Measurements from ENCODE around the gene NBL1. TPM values are rescaled to one million over a fixed set of nuclear protein-coding genes. Genes with fewer than 3 reads are reported as not detected.

NBL1 gene
- 1 to 10 TPM; 1.7 to 1.8 TPM for total RNA-seq
- 1 to 10 TPM in 1 of 2 donors, under 1 TPM in 1; 0.72 to 4.4 TPM for polyA plus RNA-seq

GRCh38 chr1:19643602-19644394 lies at the start of gene NBL1:
TSS of gene NBL1 (plus strand) at chr1:19644311. CDS start at chr1:19655031, 10,720 bp downstream.
- peaks cover 0 to 8% (median 0%) of the 10 kb centered on the region in 4 donors for H3K27me3 ChIP-seq (ENCODE audit: control insufficient read depth in 4 of 4, insufficient read depth in 4 of 4, low read length in 3 of 4)
- peak within 1 kb of the TSS; percentile 15 to 62 (median 57) for H3K4me3 ChIP-seq (ENCODE audit: low read depth in 1 of 3, low read length in 3 of 3)
- TF ChIP-seq RXRA (IDR thresholded peaks at IDR 0.05), result no peak
- TF ChIP-seq, protein P1, sequence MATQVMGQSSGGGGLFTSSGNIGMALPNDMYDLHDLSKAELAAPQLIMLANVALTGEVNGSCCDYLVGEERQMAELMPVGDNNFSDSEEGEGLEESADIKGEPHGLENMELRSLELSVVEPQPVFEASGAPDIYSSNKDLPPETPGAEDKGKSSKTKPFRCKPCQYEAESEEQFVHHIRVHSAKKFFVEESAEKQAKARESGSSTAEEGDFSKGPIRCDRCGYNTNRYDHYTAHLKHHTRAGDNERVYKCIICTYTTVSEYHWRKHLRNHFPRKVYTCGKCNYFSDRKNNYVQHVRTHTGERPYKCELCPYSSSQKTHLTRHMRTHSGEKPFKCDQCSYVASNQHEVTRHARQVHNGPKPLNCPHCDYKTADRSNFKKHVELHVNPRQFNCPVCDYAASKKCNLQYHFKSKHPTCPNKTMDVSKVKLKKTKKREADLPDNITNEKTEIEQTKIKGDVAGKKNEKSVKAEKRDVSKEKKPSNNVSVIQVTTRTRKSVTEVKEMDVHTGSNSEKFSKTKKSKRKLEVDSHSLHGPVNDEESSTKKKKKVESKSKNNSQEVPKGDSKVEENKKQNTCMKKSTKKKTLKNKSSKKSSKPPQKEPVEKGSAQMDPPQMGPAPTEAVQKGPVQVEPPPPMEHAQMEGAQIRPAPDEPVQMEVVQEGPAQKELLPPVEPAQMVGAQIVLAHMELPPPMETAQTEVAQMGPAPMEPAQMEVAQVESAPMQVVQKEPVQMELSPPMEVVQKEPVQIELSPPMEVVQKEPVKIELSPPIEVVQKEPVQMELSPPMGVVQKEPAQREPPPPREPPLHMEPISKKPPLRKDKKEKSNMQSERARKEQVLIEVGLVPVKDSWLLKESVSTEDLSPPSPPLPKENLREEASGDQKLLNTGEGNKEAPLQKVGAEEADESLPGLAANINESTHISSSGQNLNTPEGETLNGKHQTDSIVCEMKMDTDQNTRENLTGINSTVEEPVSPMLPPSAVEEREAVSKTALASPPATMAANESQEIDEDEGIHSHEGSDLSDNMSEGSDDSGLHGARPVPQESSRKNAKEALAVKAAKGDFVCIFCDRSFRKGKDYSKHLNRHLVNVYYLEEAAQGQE (IDR thresholded peaks at IDR 0.05), result no peak
- no peak for TF ChIP-seq GABPA (IDR thresholded peaks at IDR 0.05 in 1 of 2, conservative IDR thresholded peaks at IDR 0.05 in 1 of 2)
- no peak for TF ChIP-seq FOXA2 (IDR thresholded peaks at IDR 0.05)
- TF ChIP-seq HNF4A (conservative IDR thresholded peaks at IDR 0.05), result no peak
- no peak for TF ChIP-seq ZBTB33 (IDR thresholded peaks at IDR 0.05)
- no peak for TF ChIP-seq JUND (IDR thresholded peaks at IDR 0.05)
- TF ChIP-seq FOXA1 (IDR thresholded peaks at IDR 0.05), result no peak
- no peak for TF ChIP-seq YY1 (IDR thresholded peaks at IDR 0.05)
- no peak for TF ChIP-seq NR2F2 (IDR thresholded peaks at IDR 0.05)
- TF ChIP-seq MAX (IDR thresholded peaks at IDR 0.05), result no peak
- no peak for TF ChIP-seq RAD21 (IDR thresholded peaks at IDR 0.05)
- no peak for TF ChIP-seq SP1 (IDR thresholded peaks at IDR 0.05)
- TF ChIP-seq CTCF (IDR thresholded peaks at IDR 0.05; ENCODE audit: low read depth, low read length, missing input control), result no peak
- TF ChIP-seq TAF1 (conservative IDR thresholded peaks at IDR 0.05), result no peak
- no peak for TF ChIP-seq HNF4G (IDR thresholded peaks at IDR 0.05)
- TF ChIP-seq EGR1 (IDR thresholded peaks at IDR 0.05; ENCODE audit: low read depth in 2 of 2), result no peak
- TF ChIP-seq ATF3 (IDR thresholded peaks at IDR 0.05), result no peak
- 3% methylated on average over 90 of the region's 90 CpGs for WGBS
- H3K36me3 ChIP-seq (ENCODE audit: control insufficient read depth in 4 of 4, insufficient read depth in 3 of 4, low read depth in 1 of 4, low read length in 3 of 4), result no peaks in the 10 kb centered on the region
- peak within 1 kb of the TSS in 1 of 2 donors; percentile 16 for H3K9ac ChIP-seq (ENCODE audit: low read depth in 1 of 2, low read length in 2 of 2)
- peak within 1 kb of the TSS in 1 of 2 donors; percentile 49 for H3K27ac ChIP-seq (ENCODE audit: low read depth in 1 of 2, low read length in 2 of 2)
- peaks cover 3 to 12% (median 8%) of the 10 kb centered on the region in 4 donors for H3K4me1 ChIP-seq (ENCODE audit: control insufficient read depth in 4 of 4, insufficient read depth in 4 of 4, low read length in 3 of 4)
- no peak for DNase-seq (ENCODE audit: low spot score)
- H3K9me3 ChIP-seq (ENCODE audit: control insufficient read depth in 4 of 4, low read length in 3 of 4), result no peaks in the 10 kb centered on the region
